Heart left ventricle (tissue), 16 donors: ENCODE measurements around the gene LAIR2. TPM values are rescaled to one million over a fixed set of nuclear protein-coding genes. Genes with fewer than 3 reads are reported as not detected.
"Not testable (repeated sequence)": the region's sequence is repeated elsewhere in the genome, so short reads cannot be mapped to it uniquely, and the experiment has no call there.

ENCODE experiments used
- ATAC-seq, 4 donors: fragments of 200-7000 bp; cut with Tn5 transposase; one replicate each; pipeline ENCODE4 v1.9.1; 2020 to 2022; ENCODE audit warnings: moderate library complexity in 4 of 4, mild to moderate bottlenecking in 3 of 4, moderate number of reproducible peaks in 1 of 4
- DNase-seq, 5 donors: peaks; one replicate each; pipeline ENCODE4 v3.0.0-alpha.2; 2020
- H3K27ac ChIP-seq, 12 donors: fragments of 200-600 bp; sonication (generic) in 4 of 12; one replicate each; pipeline versions ENCODE4 v1.5.0 to v1.8.0; 2016 to 2022; ENCODE audit warnings: mild to moderate bottlenecking in 2 of 12
- H3K27me3 ChIP-seq, 9 donors: fragments of 200-600 bp; sonication (generic) in 2 of 9; one replicate each; pipeline versions ENCODE4 v1.5.1 to v1.8.0; 2016 to 2022; ENCODE audit warnings: mild to moderate bottlenecking in 3 of 9
- H3K36me3 ChIP-seq, 9 donors: fragments of 200-600 bp; sonication (generic) in 2 of 9; one replicate each; pipeline versions ENCODE4 v1.5.0 to v1.8.0; 2018 to 2022; ENCODE audit warnings: mild to moderate bottlenecking in 2 of 9
- H3K4me1 ChIP-seq, 12 donors: fragments of 200-600 bp; sonication (generic) in 4 of 12; one replicate each; pipeline versions ENCODE4 v1.5.0 to v1.8.0; 2016 to 2022; ENCODE audit warnings: mild to moderate bottlenecking in 3 of 12
- H3K4me3 ChIP-seq, 12 donors: fragments of 200-600 bp; sonication (generic) in 4 of 12; one replicate each; pipeline versions ENCODE4 v1.5.0 to v1.8.0; 2017 to 2022; ENCODE audit warnings: mild to moderate bottlenecking in 9 of 12, moderate library complexity in 4 of 12
- H3K9me3 ChIP-seq, 12 donors: fragments of 200-600 bp; sonication (generic) in 4 of 12; one replicate each; pipeline versions ENCODE4 v1.5.0 to v1.8.0; 2016 to 2022; ENCODE audit warnings: mild to moderate bottlenecking in 1 of 12
- CTCF ChIP-seq, 12 donors: fragments of 200-600 bp; sonication (generic) in 4 of 12; IDR thresholded peaks; one replicate each; pipeline versions ENCODE4 v1.5.0 to v1.8.0; 2018 to 2022; ENCODE audit warnings: antibody characterized with exemption in 12 of 12, mild to moderate bottlenecking in 5 of 12
- POLR2A ChIP-seq, 2 donors: fragments of 450-650 bp; IDR thresholded peaks; one replicate each; pipeline ENCODE4 v1.6.1; 2017; ENCODE audit warnings: antibody characterized with exemption in 2 of 2, mild to moderate bottlenecking in 2 of 2, moderate library complexity in 2 of 2
- WGBS, 4 donors: extraction: QIAGEN DNeasy Blood & Tissue Kit in 2 of 4; methylation state at CpG; one replicate each; pipeline versions ENCODE4 v1.1.5 to v1.1.7; 2013 to 2018; 5-methylcytosine and 5-hydroxymethylcytosine counted together
- intact Hi-C, 10 donors: fragments of 100-400 bp; cut with DNase I; formaldehyde crosslinking; loops; one replicate each; pipeline versions ENCODE4 v1.11.1 to v1.14.2; 2022
- polyA plus RNA-seq, 2 donors: library from polyadenylated mRNA; stranded (reverse); fragments of 200-250 nt; gene quantifications; one replicate each; pipeline ENCODE4 v1.2.3, GENCODE V29; 2013
- total RNA-seq, 9 donors: library from RNA; depleted of rRNA in 2 of 9; stranded (reverse); fragments of >200 nt in 2 of 9; fragmentation: NEBNext Ultra II Directional in 3 of 9; extraction: Animal tissue kit (Norgen Biotek cat#: 25700) in 3 of 9; gene quantifications; one replicate each; pipeline versions ENCODE4 v1.1.0 to v1.2.4, GENCODE V29; 2016 to 2023
- donor health status: ischemic (EF 13 %, LVEDD 7.1; RV severe dilation, severe dysfunction).
- donor health status: healthy with polysubstance abuse.
- donor health status: DM: no; HTN: yes; CAD: no.
- donor health status: DM: no; HTN: no; CAD: no.
- donor health status: ischemic (EF 25% LVEDD 6.9; RV normal size, moderate dysfunction).
- donor health status: ischemic (EF 25% LVEDD 5.7; RV mildly dilated, moderate dysfunction).
- donor health status: healthy.
- donor health status: DM: yes; HTN: yes; CAD: no.
- donor health status: ischemic (EF 35%, LVEDD 5.7; RV mildly dilated, moderate dysfunction).
- donor health status: nonischemic (EF 11% LVEDD 7.7; RV severe dilation, severe dysfunction).
- donor health status: DM: yes; HTN: yes; CAD: no.
- donor health status: PGD.
- donor health status: ischemic (EF 29% LVEDD 5.4; RV normal size, mild dysfunction).
- donor health status: nonischemic (EF 23%, LVEDD 6.1; RV moderate dilation, normal function).

LAIR2 gene
- total and polyA plus RNA-seq, 11 donors, result 2.4 TPM; not detected in 10

GRCh38 chr19:54507824-54508223 lies 5.2 kb downstream of the LAIR2 start:
- Histone ChIP-seq H3K27ac (no peak overlapping the region), H3K4me1 (no peaks in the 10 kb centered on the region), H3K9me3 (no peaks in the 10 kb centered on the region), H3K4me3 (no peak overlapping the region), H3K27me3 (peaks cover 0 to 10% (median 3%) of the 10 kb centered on the region in 9 donors), H3K36me3 (no peaks in the 10 kb centered on the region)
- intact Hi-C loops, result no loop called here
- ATAC-seq (no peak), DNase-seq (no peak)
- 45 to 61% (median 54%) methylated on average over 12 of the region's 12 CpGs for WGBS, 4 donors
- TF ChIP-seq CTCF (IDR thresholded peaks at IDR 0.05), result no peak
- no peak for TF ChIP-seq POLR2A (IDR thresholded peaks at IDR 0.05)

- peak in 1 of 4 donors; percentile 45 for ATAC-seq
- DNase-seq, H3K36me3 ChIP-seq, H3K9me3 ChIP-seq, H3K4me3 ChIP-seq, H3K4me1 ChIP-seq, H3K27ac ChIP-seq, intact Hi-C loops: not testable (repeated sequence)
- peaks cover 0 to 10% (median 3%) of the 10 kb centered on the region in 9 donors for H3K27me3 ChIP-seq
- 59 to 79% methylated on average over 2 of the region's 3 CpGs; no CpG with 5 or more reads in 2 of the 4 donors for WGBS, 4 donors
Measured at GRCh38 chr19:54508487-54508886, 5.9 kb downstream of the LAIR2 start.

- ATAC-seq, result peak in 1 of 4 donors; percentile 37
Measured at GRCh38 chr19:54509200-54509940, 6.7 kb downstream of the LAIR2 start.

DNA sequence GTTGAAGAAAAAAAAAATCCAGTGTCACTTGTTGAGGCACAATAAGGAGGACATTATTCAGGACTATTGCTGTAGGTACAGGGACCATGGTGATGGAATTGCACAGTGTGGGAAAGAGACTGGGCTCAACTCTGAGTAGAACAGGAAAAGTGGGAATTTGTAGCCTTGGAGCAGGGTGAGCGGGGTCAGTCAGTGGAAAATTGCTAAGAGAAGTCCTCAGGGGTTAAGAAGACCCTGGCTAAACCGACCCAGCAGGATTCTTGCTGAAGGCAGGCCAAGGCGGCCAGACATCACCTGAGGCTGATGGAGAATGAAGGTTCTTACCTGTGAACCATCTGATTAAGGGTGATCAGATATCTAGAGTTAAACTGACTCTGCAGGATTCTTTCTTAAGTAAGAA lies 12.5 kb downstream of the LAIR2 start:
- Histone ChIP-seq H3K36me3 (no peaks in the 10 kb centered on the region), H3K9me3 (no peaks in the 10 kb centered on the region), H3K4me1 (no peaks in the 10 kb centered on the region), H3K4me3 (no peak overlapping the region), H3K27me3 (peaks cover 0 to 37% (median 2%) of the 10 kb centered on the region in 9 donors), H3K27ac (no peak overlapping the region)
- ATAC-seq (no peak), DNase-seq (no peak)
- intact Hi-C loops, result no loop called here
- WGBS, 4 donors, result 46 to 60% (median 52%) methylated on average over 3 of the region's 3 CpGs
- TF ChIP-seq CTCF (IDR thresholded peaks at IDR 0.05) (no peak), POLR2A (IDR thresholded peaks at IDR 0.05) (no peak)

More at GRCh38 chr19:54509200-54509940, 6.7 kb downstream of the LAIR2 start:
- 52 to 58% (median 57%) methylated on average over 9 of the region's 21 CpGs; no CpG with 5 or more reads in 1 of the 4 donors for WGBS, 4 donors
- H3K4me1 ChIP-seq, DNase-seq, H3K4me3 ChIP-seq, intact Hi-C loops, H3K27ac ChIP-seq, H3K9me3 ChIP-seq, H3K36me3 ChIP-seq: not testable (repeated sequence)
- H3K27me3 ChIP-seq, result peaks cover 0 to 14% (median 3%) of the 10 kb centered on the region in 9 donors

GRCh38 chr19:54517483-54517882 lies 14.9 kb downstream of the LAIR2 start:
- Histone ChIP-seq H3K4me1 (peaks cover 0 to 10% (median 0%) of the 10 kb centered on the region in 12 donors), H3K27me3 (peaks cover 0 to 47% (median 2%) of the 10 kb centered on the region in 9 donors), H3K9me3 (no peaks in the 10 kb centered on the region), H3K36me3 (no peaks in the 10 kb centered on the region), H3K4me3 (no peak overlapping the region), H3K27ac (no peak overlapping the region)
- DNase-seq (peak in 4 of 5 donors; percentile 33 to 59 (median 43)), ATAC-seq (peak in 1 of 4 donors; percentile 51)
- 0 to 6% (median 3%) methylated on average over 4 of the region's 4 CpGs for WGBS, 4 donors
- intact Hi-C loops, result no loop called here
- TF ChIP-seq CTCF (IDR thresholded peaks at IDR 0.05) (no peak), POLR2A (IDR thresholded peaks at IDR 0.05) (no peak)
